Breast epithelium (tissue), 4 donors: Measurements from ENCODE around the gene HELZ. TPM values are rescaled to one million over a fixed set of nuclear protein-coding genes. Genes with fewer than 3 reads are reported as not detected.
"Not testable (repeated sequence)": the region's sequence is repeated elsewhere in the genome, so short reads cannot be mapped to it uniquely, and the experiment has no call there.

Source experiments
- DNase-seq, 2 donors: peaks; one replicate each; pipeline ENCODE4 v3.0.0-alpha.2; 2019; ENCODE audit warnings: low spot score in 2 of 2
- H3K27ac ChIP-seq, 2 donors: fragments of 200-600 bp; sonication (generic) in 1 of 2; one replicate each; pipeline ENCODE4 v1.5.1; 2016 to 2019; ENCODE audit warnings: mild to moderate bottlenecking in 1 of 2
- H3K27me3 ChIP-seq, 2 donors: fragments of 200-600 bp; sonication (generic) in 1 of 2; one replicate each; pipeline versions ENCODE4 v1.5.1 to v1.6.0; 2017 to 2019; ENCODE audit warnings: control low read depth in 1 of 2, mild to moderate bottlenecking in 1 of 2
- H3K36me3 ChIP-seq: fragments of 200-600 bp; one replicate; pipeline ENCODE4 v1.5.1; 2019
- H3K4me1 ChIP-seq, 2 donors: fragments of 200-600 bp; sonication (generic); one replicate each; pipeline ENCODE4 v1.5.1; 2016 to 2019; ENCODE audit warnings: control low read depth in 1 of 2
- H3K4me3 ChIP-seq, 3 donors: fragments of 200-600 bp; sonication (generic); 1 replicate in 2 of 3; 2 replicates in 1 of 3; pipeline ENCODE4 v1.5.1; 2016 to 2019; ENCODE audit warnings: mild to moderate bottlenecking in 3 of 3, moderate library complexity in 2 of 3
- H3K9me3 ChIP-seq, 2 donors: fragments of 200-600 bp; sonication (generic) in 1 of 2; one replicate each; pipeline ENCODE4 v1.5.1; 2016 to 2019; ENCODE audit warnings: control low read depth in 1 of 2
- CTCF ChIP-seq, 3 donors: fragments of 450-650 bp; IDR thresholded peaks; one replicate each; pipeline ENCODE4 v1.5.1; 2016 to 2017; ENCODE audit warnings: antibody characterized with exemption in 3 of 3, mild to moderate bottlenecking in 3 of 3, moderate library complexity in 3 of 3
- POLR2A ChIP-seq: fragments of 450-650 bp; IDR thresholded peaks from one replicate; pipeline ENCODE4 v1.6.1; 2016; ENCODE audit warnings: antibody characterized with exemption, mild to moderate bottlenecking, moderate library complexity
- POLR2AphosphoS5 ChIP-seq, 3 donors: sonication (generic); formaldehyde crosslinking; IDR thresholded peaks; one replicate each; pipeline ENCODE4 v1.6.1; 2017; ENCODE audit warnings: antibody characterized with exemption in 3 of 3
- intact Hi-C: fragments of 100-400 bp; cut with DNase I; formaldehyde crosslinking; loops from one replicate; pipeline ENCODE4 v1.15.1; 2023; ENCODE audit warnings: low total_unique reads
- total RNA-seq, 3 donors: library from RNA; depleted of rRNA; stranded (reverse); fragments of >200 nt; gene quantifications; one replicate each; pipeline ENCODE4 v1.1.0, GENCODE V29; 2016

The HELZ gene
- total RNA-seq, 3 donors from 2014 or later = 66.5 to 104 (median 79.8) TPM

- Histone ChIP-seq H3K27me3 (no peaks in the 10 kb centered on the region), H3K4me1 (no peaks in the 10 kb centered on the region), H3K9me3 (no peaks in the 10 kb centered on the region), H3K36me3 (no peaks in the 10 kb centered on the region), H3K27ac (no peak overlapping the region), H3K4me3 (no peak overlapping the region)
- no peak for DNase-seq
- TF ChIP-seq POLR2AphosphoS5 (IDR thresholded peaks at IDR 0.05) (no peak), POLR2A (no peak)
- intact Hi-C loops = no loop called here
Measured at GRCh38 chr17:67256075-67256732, 11.2 kb upstream of the HELZ start.

- Histone ChIP-seq H3K4me3 (no peak overlapping the region), H3K27ac (no peak overlapping the region), H3K36me3 (no peaks in the 10 kb centered on the region), H3K9me3 (no peaks in the 10 kb centered on the region), H3K4me1 (no peaks in the 10 kb centered on the region), H3K27me3 (no peaks in the 10 kb centered on the region)
- intact Hi-C loops = no loop called here
- no peak for TF ChIP-seq POLR2A
- TF ChIP-seq CTCF (IDR thresholded peaks at IDR 0.05) = no peak
- no peak for TF ChIP-seq POLR2AphosphoS5 (IDR thresholded peaks at IDR 0.05)
- DNase-seq = no peak
Measured at GRCh38 chr17:67253384-67253783, 8.4 kb upstream of the HELZ start.

- H3K36me3 ChIP-seq, H3K4me1 ChIP-seq, H3K27ac ChIP-seq, H3K9me3 ChIP-seq, intact Hi-C loops, H3K27me3 ChIP-seq, H3K4me3 ChIP-seq, DNase-seq: not testable (repeated sequence)
Measured at GRCh38 chr17:67251586-67251985, 6.6 kb upstream of the HELZ start.

- H3K27ac ChIP-seq = no peak overlapping the region
- no peaks in the 10 kb centered on the region for H3K36me3 ChIP-seq
- TF ChIP-seq POLR2AphosphoS5 (IDR thresholded peaks at IDR 0.05) (no peak), POLR2A (no peak)
- H3K4me1 ChIP-seq = no peaks in the 10 kb centered on the region
- no peaks in the 10 kb centered on the region for H3K27me3 ChIP-seq
- H3K4me3 ChIP-seq = no peak overlapping the region
- no peak for DNase-seq
- intact Hi-C loops = no loop called here
- no peaks in the 10 kb centered on the region for H3K9me3 ChIP-seq
Measured at GRCh38 chr17:67248291-67248690, 3.3 kb upstream of the HELZ start.

- H3K4me1 ChIP-seq = no peaks in the 10 kb centered on the region
- intact Hi-C loops = no loop called here
- H3K36me3 ChIP-seq = no peaks in the 10 kb centered on the region
- no peak for DNase-seq
- TF ChIP-seq CTCF (IDR thresholded peaks at IDR 0.05) (no peak), POLR2AphosphoS5 (IDR thresholded peaks at IDR 0.05) (no peak), POLR2A (no peak)
- no peaks in the 10 kb centered on the region for H3K27me3 ChIP-seq
- H3K4me3 ChIP-seq = no peak overlapping the region
- H3K9me3 ChIP-seq = no peaks in the 10 kb centered on the region
- no peak overlapping the region for H3K27ac ChIP-seq
Measured at GRCh38 chr17:67247416-67247900, 2.5 kb upstream of the HELZ start.

GRCh38 chr17:67246653-67247415 is 1.8 kb upstream of the HELZ start:
- H3K4me1 ChIP-seq = peaks cover 0 to under 1% of the 10 kb centered on the region in 2 donors
- no peaks in the 10 kb centered on the region for H3K36me3 ChIP-seq
- peak; percentile 57 to 61 for DNase-seq
- no peaks in the 10 kb centered on the region for H3K27me3 ChIP-seq
- H3K4me3 ChIP-seq = peak overlapping the region; percentile 86 to 99 (median 98)
- intact Hi-C loops = no loop called here
- H3K27ac ChIP-seq = peak overlapping the region; percentile 54 to 96
- H3K9me3 ChIP-seq = no peaks in the 10 kb centered on the region
- TF ChIP-seq POLR2A (no peak), POLR2AphosphoS5 (IDR thresholded peaks at IDR 0.05) (peak in 1 of 3 donors; percentile 13)

GRCh38 chr17:67246403-67246652 is 1.3 kb upstream of the HELZ start:
- H3K27ac ChIP-seq = peak overlapping the region; percentile 54 to 96
- peaks cover 0 to 4% of the 10 kb centered on the region in 2 donors for H3K4me1 ChIP-seq
- DNase-seq = no peak
- intact Hi-C loops = no loop called here
- no peaks in the 10 kb centered on the region for H3K27me3 ChIP-seq
- H3K9me3 ChIP-seq = no peaks in the 10 kb centered on the region
- TF ChIP-seq POLR2A = no peak
- no peak for TF ChIP-seq CTCF (IDR thresholded peaks at IDR 0.05)
- TF ChIP-seq POLR2AphosphoS5 (IDR thresholded peaks at IDR 0.05) = no peak
- peak overlapping the region; percentile 86 to 99 (median 98) for H3K4me3 ChIP-seq
- H3K36me3 ChIP-seq = no peaks in the 10 kb centered on the region
